ENCODE data around the gene HOXD11.

HOXD11 gene

GRCh38 chr2:176106581-176107539 lies at the start of gene HOXD11:
Gene HOXD11, plus strand, starts transcription at chr2:176107280. Its CDS starts 76 bp downstream, at chr2:176107356.
- DNase-seq (ENCODE audit: low read depth in 4 of 4, low spot score in 1 of 4): no peak

- DNase-seq (ENCODE audit: low read depth in 4 of 4, low spot score in 1 of 4): no peak
Measured at GRCh38 chr2:176063958-176064357, 43.1 kb upstream of the HOXD11 start.

GRCh38 chr2:176066645-176067588 lies 40.2 kb upstream of the HOXD11 start:
- DNase-seq (ENCODE audit: low read depth in 4 of 4, low spot score in 1 of 4): no peak

- DNase-seq (ENCODE audit: low read depth in 4 of 4, low spot score in 1 of 4): no peak
Measured at GRCh38 chr2:176067589-176068418, 39.3 kb upstream of the HOXD11 start.

GRCh38 chr2:176068419-176068832 lies 38.7 kb upstream of the HOXD11 start:
- DNase-seq (ENCODE audit: low read depth in 4 of 4, low spot score in 1 of 4): no peak

GRCh38 chr2:176071330-176072291 lies 35.5 kb upstream of the HOXD11 start:
- no peak for DNase-seq (ENCODE audit: low read depth in 4 of 4, low spot score in 1 of 4)

- DNase-seq (ENCODE audit: low read depth in 4 of 4, low spot score in 1 of 4): no peak
Measured at GRCh38 chr2:176072292-176072669, 34.8 kb upstream of the HOXD11 start.

- no peak for DNase-seq (ENCODE audit: low read depth in 4 of 4, low spot score in 1 of 4)
Measured at GRCh38 chr2:176072951-176073904, 33.9 kb upstream of the HOXD11 start.

- DNase-seq (ENCODE audit: low read depth in 4 of 4, low spot score in 1 of 4): no peak
Measured at GRCh38 chr2:176074919-176075425, 32.1 kb upstream of the HOXD11 start.

- no peak for DNase-seq (ENCODE audit: low read depth in 4 of 4, low spot score in 1 of 4)
Measured at GRCh38 chr2:176075481-176075880, 31.6 kb upstream of the HOXD11 start.

- no peak for DNase-seq (ENCODE audit: low read depth in 4 of 4, low spot score in 1 of 4)
Measured at GRCh38 chr2:176076063-176076462, 31.0 kb upstream of the HOXD11 start.

GRCh38 chr2:176076796-176077195 lies 30.3 kb upstream of the HOXD11 start:
- DNase-seq (ENCODE audit: low read depth in 4 of 4, low spot score in 1 of 4): no peak

- no peak for DNase-seq (ENCODE audit: low read depth in 4 of 4, low spot score in 1 of 4)
Measured at GRCh38 chr2:176078541-176079284, 28.4 kb upstream of the HOXD11 start.

GRCh38 chr2:176079285-176079830 lies 27.7 kb upstream of the HOXD11 start:
- DNase-seq (ENCODE audit: low read depth in 4 of 4, low spot score in 1 of 4): no peak

- no peak for DNase-seq (ENCODE audit: low read depth in 4 of 4, low spot score in 1 of 4)
Measured at GRCh38 chr2:176079831-176080539, 27.1 kb upstream of the HOXD11 start.

- DNase-seq (ENCODE audit: low read depth in 4 of 4, low spot score in 1 of 4): no peak
Measured at GRCh38 chr2:176080540-176081375, 26.3 kb upstream of the HOXD11 start.

All from stimulated activated CD4-positive, alpha-beta T cell treated with anti-CD3 and anti-CD28 coated beads, Interleukin-1b, Interleukin-23, amount 100 ng/mL, for 24 hours (primary cell).